ENCODE measurements around the gene TINAGL1.

- TF ChIP-seq, protein P1, sequence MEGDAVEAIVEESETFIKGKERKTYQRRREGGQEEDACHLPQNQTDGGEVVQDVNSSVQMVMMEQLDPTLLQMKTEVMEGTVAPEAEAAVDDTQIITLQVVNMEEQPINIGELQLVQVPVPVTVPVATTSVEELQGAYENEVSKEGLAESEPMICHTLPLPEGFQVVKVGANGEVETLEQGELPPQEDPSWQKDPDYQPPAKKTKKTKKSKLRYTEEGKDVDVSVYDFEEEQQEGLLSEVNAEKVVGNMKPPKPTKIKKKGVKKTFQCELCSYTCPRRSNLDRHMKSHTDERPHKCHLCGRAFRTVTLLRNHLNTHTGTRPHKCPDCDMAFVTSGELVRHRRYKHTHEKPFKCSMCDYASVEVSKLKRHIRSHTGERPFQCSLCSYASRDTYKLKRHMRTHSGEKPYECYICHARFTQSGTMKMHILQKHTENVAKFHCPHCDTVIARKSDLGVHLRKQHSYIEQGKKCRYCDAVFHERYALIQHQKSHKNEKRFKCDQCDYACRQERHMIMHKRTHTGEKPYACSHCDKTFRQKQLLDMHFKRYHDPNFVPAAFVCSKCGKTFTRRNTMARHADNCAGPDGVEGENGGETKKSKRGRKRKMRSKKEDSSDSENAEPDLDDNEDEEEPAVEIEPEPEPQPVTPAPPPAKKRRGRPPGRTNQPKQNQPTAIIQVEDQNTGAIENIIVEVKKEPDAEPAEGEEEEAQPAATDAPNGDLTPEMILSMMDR (conservative IDR thresholded peaks at IDR 0.05): no peak
- TF ChIP-seq EZH2 (IDR thresholded peaks at IDR 0.05; ENCODE audit: low read depth): no peak
Measured at GRCh38 chr1:31614414-31615005, 38.2 kb downstream of the TINAGL1 start.
